Breast epithelium (tissue), 4 donors: ENCODE data around the gene SCARF2. TPM values are rescaled to one million over a fixed set of nuclear protein-coding genes. Genes with fewer than 3 reads are reported as not detected.

ENCODE experiments used
- DNase-seq, 2 donors: peaks; one replicate each; pipeline ENCODE4 v3.0.0-alpha.2; 2019; ENCODE audit warnings: low spot score in 2 of 2
- H3K27ac ChIP-seq, 2 donors: fragments of 200-600 bp; sonication (generic) in 1 of 2; one replicate each; pipeline ENCODE4 v1.5.1; 2016 to 2019; ENCODE audit warnings: mild to moderate bottlenecking in 1 of 2
- H3K27me3 ChIP-seq, 2 donors: fragments of 200-600 bp; sonication (generic) in 1 of 2; one replicate each; pipeline versions ENCODE4 v1.5.1 to v1.6.0; 2017 to 2019; ENCODE audit warnings: control low read depth in 1 of 2, mild to moderate bottlenecking in 1 of 2
- H3K36me3 ChIP-seq: fragments of 200-600 bp; one replicate; pipeline ENCODE4 v1.5.1; 2019
- H3K4me1 ChIP-seq, 2 donors: fragments of 200-600 bp; sonication (generic); one replicate each; pipeline ENCODE4 v1.5.1; 2016 to 2019; ENCODE audit warnings: control low read depth in 1 of 2
- H3K4me3 ChIP-seq, 3 donors: fragments of 200-600 bp; sonication (generic); 1 replicate in 2 of 3; 2 replicates in 1 of 3; pipeline ENCODE4 v1.5.1; 2016 to 2019; ENCODE audit warnings: mild to moderate bottlenecking in 3 of 3, moderate library complexity in 2 of 3
- H3K9me3 ChIP-seq, 2 donors: fragments of 200-600 bp; sonication (generic) in 1 of 2; one replicate each; pipeline ENCODE4 v1.5.1; 2016 to 2019; ENCODE audit warnings: control low read depth in 1 of 2
- CTCF ChIP-seq, 3 donors: fragments of 450-650 bp; IDR thresholded peaks; one replicate each; pipeline ENCODE4 v1.5.1; 2016 to 2017; ENCODE audit warnings: antibody characterized with exemption in 3 of 3, mild to moderate bottlenecking in 3 of 3, moderate library complexity in 3 of 3
- POLR2A ChIP-seq: fragments of 450-650 bp; IDR thresholded peaks from one replicate; pipeline ENCODE4 v1.6.1; 2016; ENCODE audit warnings: antibody characterized with exemption, mild to moderate bottlenecking, moderate library complexity
- POLR2AphosphoS5 ChIP-seq, 3 donors: sonication (generic); formaldehyde crosslinking; IDR thresholded peaks; one replicate each; pipeline ENCODE4 v1.6.1; 2017; ENCODE audit warnings: antibody characterized with exemption in 3 of 3
- intact Hi-C: fragments of 100-400 bp; cut with DNase I; formaldehyde crosslinking; loops from one replicate; pipeline ENCODE4 v1.15.1; 2023; ENCODE audit warnings: low total_unique reads
- total RNA-seq, 3 donors: library from RNA; depleted of rRNA; stranded (reverse); fragments of >200 nt; gene quantifications; one replicate each; pipeline ENCODE4 v1.1.0, GENCODE V29; 2016

The SCARF2 gene
- total RNA-seq, 3 donors from 2014 or later, result 5.3 to 14.7 (median 12.3) TPM

GRCh38 chr22:20444325-20444724 lies 6.7 kb upstream of the SCARF2 start:
- Histone ChIP-seq H3K27ac (no peak overlapping the region), H3K9me3 (no peaks in the 10 kb centered on the region), H3K27me3 (no peaks in the 10 kb centered on the region), H3K4me1 (no peaks in the 10 kb centered on the region), H3K36me3 (no peaks in the 10 kb centered on the region), H3K4me3 (no peak overlapping the region)
- DNase-seq, result no peak
- intact Hi-C loops, result no loop called here
- TF ChIP-seq POLR2AphosphoS5 (IDR thresholded peaks at IDR 0.05) (no peak), CTCF (IDR thresholded peaks at IDR 0.05) (no peak), POLR2A (no peak)

DNA sequence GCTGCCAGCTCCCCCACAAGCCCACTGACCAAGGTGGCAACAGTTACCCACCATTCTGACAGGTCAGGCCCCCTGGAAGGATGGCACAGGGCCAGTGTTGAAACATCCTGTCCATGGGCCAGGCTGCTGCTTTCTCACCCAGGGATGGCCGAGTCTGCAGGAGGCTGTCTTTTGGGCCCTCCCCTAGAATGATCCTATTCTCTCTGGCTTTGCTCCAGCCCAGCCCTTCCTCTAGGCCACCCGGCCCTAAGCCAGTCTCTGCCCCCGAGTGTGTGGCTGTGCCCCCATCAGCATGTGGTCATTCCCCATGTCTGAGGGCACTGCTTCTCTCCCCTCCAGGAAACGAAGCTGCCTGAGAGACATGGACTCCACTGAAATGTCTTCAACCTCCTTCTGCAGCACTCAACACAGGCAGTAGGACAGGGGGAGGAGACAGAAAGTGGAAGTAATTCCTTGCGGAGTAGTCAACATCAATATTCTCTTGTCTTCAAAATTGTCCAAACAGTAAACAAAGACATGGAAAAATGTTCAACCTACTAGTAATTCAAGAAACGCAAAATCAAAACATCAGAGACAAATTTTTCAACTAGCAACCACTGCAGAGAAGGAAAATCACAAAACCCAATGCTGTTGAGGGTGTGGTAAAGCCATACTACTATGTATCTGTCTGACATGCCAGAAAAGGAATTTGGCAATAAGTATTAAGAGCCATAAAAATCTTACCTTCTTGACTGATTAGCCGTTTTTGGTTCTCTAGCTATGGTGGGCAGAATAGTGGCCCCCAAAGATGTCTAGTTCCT lies 5.1 kb upstream of the SCARF2 start:
- Histone ChIP-seq H3K27ac (no peak overlapping the region), H3K36me3 (no peaks in the 10 kb centered on the region), H3K4me1 (no peaks in the 10 kb centered on the region), H3K9me3 (no peaks in the 10 kb centered on the region), H3K4me3 (no peak overlapping the region), H3K27me3 (no peaks in the 10 kb centered on the region)
- no peak for DNase-seq
- intact Hi-C loops, result no loop called here
- TF ChIP-seq POLR2AphosphoS5 (IDR thresholded peaks at IDR 0.05) (no peak), POLR2A (no peak), CTCF (IDR thresholded peaks at IDR 0.05) (no peak)

DNA sequence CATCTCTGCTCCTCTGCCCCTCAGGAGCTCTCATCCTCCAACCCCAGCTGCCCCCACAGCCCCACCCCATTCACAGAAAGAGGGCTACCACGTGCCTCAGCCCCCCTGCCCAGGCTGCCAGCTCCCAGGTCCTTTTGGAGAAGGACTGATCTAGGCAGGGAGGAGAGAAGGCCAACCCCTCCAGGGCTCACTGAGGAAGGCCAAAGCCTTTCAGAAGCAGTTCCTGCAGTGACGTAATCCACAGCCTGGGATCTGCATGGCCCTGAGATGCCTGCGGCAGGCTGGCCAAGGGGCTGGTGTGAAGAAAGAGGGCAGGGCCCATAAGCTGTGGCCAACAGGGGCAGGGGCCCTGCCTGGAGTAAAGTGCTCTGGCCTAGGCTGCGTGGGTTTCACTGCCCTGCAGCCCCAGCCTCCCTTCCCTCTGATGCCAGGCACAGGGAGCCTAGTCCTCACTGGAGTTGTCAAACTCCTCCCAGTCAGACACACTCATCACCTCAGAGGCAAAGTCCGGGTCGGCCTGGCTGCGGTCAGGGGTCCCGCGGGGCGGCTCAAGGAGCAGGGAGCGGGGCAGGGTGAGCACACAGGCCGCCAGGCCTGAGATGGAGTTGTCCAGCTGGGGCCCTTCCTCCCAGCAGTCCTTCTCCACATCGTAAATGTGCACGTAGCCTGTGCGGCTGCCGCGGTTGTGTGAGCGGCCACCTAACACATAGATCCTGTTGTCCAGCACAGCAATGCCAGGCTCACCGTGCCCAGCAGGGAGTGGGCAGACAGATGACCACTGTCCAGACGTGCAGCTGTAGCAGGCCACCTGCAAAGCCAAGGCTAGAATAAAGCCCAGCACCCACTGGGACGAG lies 4.2 kb upstream of the SCARF2 start:
- TF ChIP-seq POLR2A, result no peak
- Histone ChIP-seq H3K4me1 (no peaks in the 10 kb centered on the region), H3K4me3 (no peak overlapping the region), H3K27me3 (no peaks in the 10 kb centered on the region), H3K36me3 (no peaks in the 10 kb centered on the region), H3K9me3 (no peaks in the 10 kb centered on the region), H3K27ac (peak overlapping the region in 1 of 2 donors; percentile 25)
- DNase-seq, result no peak
- intact Hi-C loops, result no loop called here

GRCh38 chr22:20440637-20441591 lies 3.3 kb upstream of the SCARF2 start:
- intact Hi-C loops, result no loop called here
- DNase-seq, result no peak
- H3K36me3 ChIP-seq, result no peaks in the 10 kb centered on the region
- no peak overlapping the region for H3K4me3 ChIP-seq
- H3K4me1 ChIP-seq, result no peaks in the 10 kb centered on the region
- H3K27me3 ChIP-seq, result peaks cover 0 to 2% of the 10 kb centered on the region in 2 donors
- no peak overlapping the region for H3K27ac ChIP-seq
- TF ChIP-seq POLR2A (no peak), POLR2AphosphoS5 (IDR thresholded peaks at IDR 0.05) (no peak), CTCF (IDR thresholded peaks at IDR 0.05) (no peak)
- no peaks in the 10 kb centered on the region for H3K9me3 ChIP-seq

GRCh38 chr22:20439928-20440575 lies 2.4 kb upstream of the SCARF2 start:
- H3K4me3 ChIP-seq, result no peak overlapping the region
- peak overlapping the region in 1 of 2 donors; percentile 3 for H3K27ac ChIP-seq
- H3K27me3 ChIP-seq, result peaks cover 0 to 9% of the 10 kb centered on the region in 2 donors
- no peak for TF ChIP-seq POLR2AphosphoS5 (IDR thresholded peaks at IDR 0.05)
- no peak for TF ChIP-seq CTCF (IDR thresholded peaks at IDR 0.05)
- no peak for TF ChIP-seq POLR2A
- H3K9me3 ChIP-seq, result no peaks in the 10 kb centered on the region
- no peaks in the 10 kb centered on the region for H3K4me1 ChIP-seq
- no peaks in the 10 kb centered on the region for H3K36me3 ChIP-seq
- no peak for DNase-seq
- intact Hi-C loops, result no loop called here
